Measurements from ENCODE around the gene VAT1L.
A peak's percentile ranks its signal among the peaks of the same experiment; 100 is the strongest.

Gene VAT1L

GRCh38 chr16:77834635-77835540 is 46.5 kb downstream of the VAT1L start:
- peak; percentile 27 for DNase-seq (ENCODE audit: low spot score)

GRCh38 chr16:77836801-77837200 is 48.4 kb downstream of the VAT1L start:
- no peak for DNase-seq (ENCODE audit: low spot score)

GRCh38 chr16:77838597-77839255 is 50.4 kb downstream of the VAT1L start:
- DNase-seq (ENCODE audit: low spot score) = no peak

- DNase-seq (ENCODE audit: low spot score) = no peak
These were observed 51.7 kb downstream of the VAT1L start for GRCh38 chr16:77840093-77840492.

GRCh38 chr16:77840673-77841501 is 52.5 kb downstream of the VAT1L start:
- DNase-seq (ENCODE audit: low spot score) = no peak

- DNase-seq (ENCODE audit: low spot score) = no peak
These were observed 53.1 kb downstream of the VAT1L start for GRCh38 chr16:77841502-77841763.

- no peak for DNase-seq (ENCODE audit: low spot score)
These were observed 54.1 kb downstream of the VAT1L start for GRCh38 chr16:77842468-77842867.

GRCh38 chr16:77843405-77843804 is 55.0 kb downstream of the VAT1L start:
- DNase-seq (ENCODE audit: low spot score) = no peak

GRCh38 chr16:77844801-77845200 is 56.4 kb downstream of the VAT1L start:
- no peak for DNase-seq (ENCODE audit: low spot score)

GRCh38 chr16:77849646-77850258 is 61.4 kb downstream of the VAT1L start:
- no peak for DNase-seq (ENCODE audit: low spot score)

GRCh38 chr16:77850636-77851333 is 62.4 kb downstream of the VAT1L start:
- no peak for DNase-seq (ENCODE audit: low spot score)

GRCh38 chr16:77853161-77853560 is 64.8 kb downstream of the VAT1L start:
- DNase-seq (ENCODE audit: low spot score) = no peak

GRCh38 chr16:77856438-77857160 is 68.2 kb downstream of the VAT1L start:
- no peak for DNase-seq (ENCODE audit: low spot score)

- DNase-seq (ENCODE audit: low spot score) = no peak
These were observed 69.7 kb downstream of the VAT1L start for GRCh38 chr16:77858060-77858459.

- DNase-seq (ENCODE audit: low spot score) = no peak
These were observed 71.3 kb downstream of the VAT1L start for GRCh38 chr16:77859493-77860232.

- DNase-seq (ENCODE audit: low spot score) = no peak
These were observed 72.6 kb downstream of the VAT1L start for GRCh38 chr16:77860953-77861352.

- no peak for DNase-seq (ENCODE audit: low spot score)
These were observed 74.9 kb downstream of the VAT1L start for GRCh38 chr16:77863250-77863649.

GRCh38 chr16:77866752-77867151 is 78.4 kb downstream of the VAT1L start:
- no peak for DNase-seq (ENCODE audit: low spot score)

GRCh38 chr16:77868052-77868451 is 79.7 kb downstream of the VAT1L start:
- DNase-seq (ENCODE audit: low spot score) = no peak

- no peak for DNase-seq (ENCODE audit: low spot score)
These were observed 80.1 kb downstream of the VAT1L start for GRCh38 chr16:77868478-77868877.
